GM18499 (cell line): ENCODE measurements around the gene NADSYN1.

Experiments
- ATAC-seq: cut with Tn5 transposase; IDR thresholded peaks from one replicate; pipeline ENCODE4 v1.9.1; 2021; ENCODE audit warnings: moderate number of reproducible peaks; ENCODE audit not compliant: insufficient read depth, unreplicated experiment

Gene NADSYN1

DNA sequence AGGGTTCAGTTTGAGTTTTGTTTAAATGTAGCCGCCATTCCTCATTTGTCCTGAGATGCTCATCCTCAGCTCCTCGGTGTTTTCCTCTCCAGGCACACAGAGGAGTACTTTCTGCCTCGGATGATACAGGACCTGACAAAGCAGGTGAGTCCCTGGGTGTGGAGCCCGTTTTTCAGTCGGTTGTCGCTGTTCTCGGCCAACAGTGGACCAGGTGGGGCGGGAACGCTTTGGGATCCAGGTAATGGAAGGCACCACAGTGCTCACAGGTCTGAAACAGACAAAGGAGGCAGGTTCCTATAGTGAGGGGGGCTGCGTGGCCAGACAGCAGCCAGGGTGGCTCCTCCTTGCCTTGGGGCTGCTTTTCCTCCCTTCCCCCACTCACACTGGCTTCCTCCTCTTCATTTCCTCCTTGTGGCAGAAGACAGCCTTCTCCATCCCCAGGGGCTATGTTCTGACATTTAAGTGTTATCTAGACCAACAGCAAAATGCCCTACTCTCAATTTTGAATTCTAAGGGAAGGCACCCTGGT is 19.4 kb downstream of the NADSYN1 start:
- ATAC-seq, result no peak

DNA sequence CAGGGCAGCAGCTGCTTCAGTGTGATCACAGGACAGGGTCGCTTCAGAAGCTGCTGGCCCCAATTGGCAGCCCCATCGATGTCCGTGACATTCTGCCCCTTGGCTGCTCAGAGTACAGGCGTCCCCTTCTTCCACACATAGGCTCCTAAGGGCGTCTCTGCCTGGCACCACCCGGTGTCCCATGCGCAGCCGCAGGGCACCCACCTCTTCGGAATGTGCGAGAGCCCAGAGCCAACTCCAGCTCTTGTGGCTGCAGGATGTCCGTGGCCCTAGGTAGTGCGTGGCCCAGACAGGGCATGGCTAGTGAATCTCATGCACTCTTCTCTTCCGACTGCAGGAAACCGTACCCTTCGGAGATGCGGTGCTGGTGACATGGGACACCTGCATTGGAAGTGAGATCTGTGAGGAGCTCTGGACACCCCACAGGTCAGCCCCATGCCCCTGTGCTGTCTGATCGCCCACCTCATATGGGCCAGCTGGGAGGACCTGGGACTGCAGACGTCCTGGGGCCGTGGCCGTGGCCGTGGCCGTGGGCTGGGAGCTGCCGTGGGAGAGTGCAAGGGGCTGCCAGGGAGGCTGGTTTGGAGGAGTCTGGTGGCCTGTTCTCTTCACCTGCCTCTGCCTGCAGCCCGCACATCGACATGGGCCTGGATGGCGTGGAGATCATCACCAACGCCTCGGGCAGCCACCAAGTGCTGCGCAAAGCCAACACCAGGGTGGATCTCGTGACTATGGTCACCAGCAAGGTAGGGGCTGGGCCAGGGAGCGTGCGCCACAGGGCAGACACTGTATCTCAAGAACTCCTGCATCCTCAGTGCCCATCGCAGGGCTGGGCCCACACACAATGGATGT is 20.2 kb downstream of the NADSYN1 start:
- no peak for ATAC-seq

DNA sequence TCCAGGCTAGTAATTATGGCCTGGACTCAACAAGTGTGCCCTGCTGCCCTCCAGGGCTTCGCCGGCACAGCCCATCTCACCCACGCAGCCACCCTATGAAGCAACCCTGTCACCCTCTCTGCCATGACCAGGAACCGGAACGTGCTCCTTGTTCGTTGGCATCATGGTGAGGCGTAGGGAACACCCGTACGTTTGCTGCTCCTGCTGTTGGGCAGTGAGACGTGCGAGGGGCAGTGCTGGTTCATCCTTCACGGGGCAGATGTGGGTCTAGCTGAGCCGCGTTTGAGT is 20.7 kb downstream of the NADSYN1 start:
- no peak for ATAC-seq

DNA sequence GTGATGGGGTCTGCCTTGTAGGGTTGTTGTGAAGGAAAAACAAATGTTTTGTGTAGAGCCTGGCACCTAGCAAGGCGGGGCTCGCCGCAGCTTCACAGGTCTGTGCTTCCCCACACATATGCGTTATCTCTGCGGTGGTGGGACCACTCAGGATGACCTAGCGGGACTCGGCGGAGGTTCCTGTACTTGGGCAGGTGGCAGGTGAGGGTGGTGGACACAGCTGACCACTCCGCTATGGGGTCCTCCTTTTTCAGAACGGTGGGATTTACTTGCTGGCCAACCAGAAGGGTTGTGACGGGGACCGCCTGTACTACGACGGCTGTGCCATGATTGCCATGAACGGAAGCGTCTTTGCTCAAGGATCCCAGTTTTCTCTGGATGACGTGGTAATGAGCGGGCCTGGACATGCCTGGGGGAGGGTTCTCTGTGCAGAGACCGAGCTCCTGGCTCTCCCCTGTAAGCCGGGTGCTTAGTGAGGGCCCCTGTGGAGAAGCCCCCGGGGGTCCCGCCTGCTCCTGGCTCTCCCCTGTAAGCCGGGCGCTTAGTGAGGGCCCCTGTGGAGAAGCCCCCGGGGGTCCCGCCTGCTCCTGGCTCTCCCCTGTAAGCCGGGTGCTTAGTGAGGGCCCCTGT is 21.3 kb downstream of the NADSYN1 start:
- no peak for ATAC-seq

DNA sequence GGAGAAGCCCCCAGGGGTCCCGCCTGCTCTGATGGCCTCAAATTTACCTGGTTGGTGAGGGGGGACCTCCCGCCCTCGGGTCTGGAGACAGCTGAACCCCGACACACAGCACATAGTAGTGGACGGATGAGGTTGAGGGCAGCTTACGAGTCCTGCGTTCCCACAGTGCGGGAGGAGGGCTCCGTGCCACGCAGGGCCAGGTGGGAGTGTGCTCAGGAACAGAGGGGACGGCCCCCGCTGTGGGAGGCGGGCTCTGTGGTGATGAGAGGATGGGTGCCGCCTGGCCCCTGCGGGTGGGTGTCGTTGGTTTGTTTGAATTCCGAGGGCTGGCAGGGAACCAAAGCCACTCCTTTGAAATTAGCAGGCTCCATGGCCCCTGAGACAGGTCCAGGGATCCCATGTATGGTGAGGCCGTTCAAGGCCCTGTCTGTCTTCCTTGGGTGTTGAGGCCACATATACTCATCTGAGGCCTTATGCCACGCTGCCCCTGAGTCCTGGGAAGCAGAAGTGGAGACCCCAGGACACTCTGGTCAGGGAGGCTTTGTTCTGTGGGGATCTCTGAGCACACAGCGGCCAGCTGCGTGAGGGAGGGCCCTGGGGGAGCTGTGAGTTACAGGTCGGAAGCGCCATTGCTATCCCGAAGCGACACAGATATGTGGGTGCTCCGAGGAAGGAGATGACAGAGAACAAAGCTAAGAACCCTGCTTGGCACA is 21.9 kb downstream of the NADSYN1 start:
- ATAC-seq, result no peak

DNA sequence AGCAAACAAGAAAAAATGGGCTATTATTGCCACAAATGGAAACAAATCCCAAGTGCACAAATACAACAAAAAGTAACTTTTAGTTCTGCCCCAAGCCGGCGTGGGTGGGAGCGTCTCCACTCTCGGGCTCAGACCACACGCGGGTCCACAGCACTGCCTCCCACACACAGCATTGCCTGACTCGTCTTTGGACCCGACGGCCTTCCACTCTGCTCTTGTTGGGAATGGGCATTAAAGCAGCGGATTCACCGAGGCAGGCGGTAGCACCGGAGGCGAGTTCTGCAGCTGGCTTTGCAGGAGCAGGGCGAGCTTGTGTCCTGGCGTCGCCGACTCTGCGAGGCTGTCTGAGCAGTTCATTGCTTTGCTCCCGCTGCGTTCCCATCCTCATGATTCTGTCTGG is 23.0 kb downstream of the NADSYN1 start:
- ATAC-seq, result no peak

DNA sequence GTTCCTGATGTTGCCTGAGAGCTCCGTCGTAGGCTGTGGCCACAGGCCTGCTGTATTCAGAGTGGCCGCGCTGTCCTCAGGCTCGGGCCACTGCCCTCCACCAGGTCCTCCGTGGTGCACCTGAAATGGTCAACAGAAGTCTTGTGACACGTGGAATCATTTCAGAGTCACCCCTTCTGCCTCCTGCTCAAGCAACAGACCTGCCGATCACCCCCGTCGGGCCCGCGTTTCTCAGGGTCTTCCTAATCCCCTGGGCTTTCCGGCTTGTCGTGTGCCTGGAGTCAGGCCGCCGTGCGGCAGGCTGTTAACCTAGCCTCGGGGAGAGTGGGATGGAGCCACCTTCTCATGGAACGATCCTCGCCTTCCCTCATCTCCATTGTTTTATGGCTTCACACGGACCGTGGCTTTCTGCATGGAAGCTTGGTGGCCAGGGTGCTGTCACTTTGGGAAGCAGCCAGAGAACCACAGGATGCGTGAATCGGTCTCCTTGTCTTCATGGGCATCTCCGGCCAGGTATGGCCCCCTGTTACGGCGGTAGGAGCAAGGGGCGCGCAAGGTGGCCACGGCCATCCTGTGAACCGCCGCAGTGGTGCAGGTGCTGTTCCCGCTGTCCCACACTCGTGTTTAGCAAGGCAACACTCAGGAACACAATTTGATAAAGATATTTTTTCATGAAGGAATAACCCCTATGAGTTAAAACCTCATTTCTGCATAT is 24.1 kb downstream of the NADSYN1 start:
- no peak for ATAC-seq

DNA sequence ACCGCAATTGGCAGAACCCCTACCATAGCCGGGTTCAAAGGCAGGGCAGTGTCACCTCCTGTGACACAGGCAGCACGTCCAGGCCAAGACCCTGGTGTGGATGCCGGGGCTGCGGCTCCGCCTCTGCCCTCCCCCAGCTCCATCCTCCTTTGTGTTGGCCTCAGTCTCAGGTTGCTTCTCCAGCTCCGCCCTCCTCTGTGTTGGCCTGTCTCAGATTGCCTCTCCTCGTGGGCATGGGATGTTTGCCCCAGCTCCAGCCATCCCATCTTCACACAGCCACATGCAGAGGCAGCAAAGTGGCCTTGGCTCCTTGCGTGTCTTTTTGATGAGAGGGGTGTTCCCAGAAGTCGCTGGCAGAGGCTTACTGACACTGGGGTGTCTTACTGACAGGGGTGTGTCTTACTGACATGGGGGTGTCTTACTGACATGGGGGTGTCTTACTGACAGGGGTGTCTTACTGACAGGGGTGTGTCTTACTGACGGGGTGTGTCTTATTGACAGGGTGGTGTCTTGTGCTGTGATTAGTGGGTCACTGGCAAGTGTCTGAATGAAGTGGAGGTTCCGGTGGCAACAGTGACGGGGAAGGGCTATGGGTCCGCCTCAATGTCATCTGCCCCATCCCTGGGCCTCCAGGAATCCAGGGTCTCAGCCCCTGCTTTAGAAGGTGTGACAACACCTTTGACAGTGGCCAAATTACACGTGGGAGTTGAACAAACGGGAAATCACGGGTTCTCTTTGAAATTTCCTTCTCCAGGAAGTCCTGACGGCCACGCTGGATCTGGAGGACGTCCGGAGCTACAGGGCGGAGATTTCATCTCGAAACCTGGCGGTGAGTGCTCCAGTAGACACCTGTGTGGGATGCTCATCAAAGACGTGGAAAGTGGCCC is 24.9 kb downstream of the NADSYN1 start:
- no peak for ATAC-seq

DNA sequence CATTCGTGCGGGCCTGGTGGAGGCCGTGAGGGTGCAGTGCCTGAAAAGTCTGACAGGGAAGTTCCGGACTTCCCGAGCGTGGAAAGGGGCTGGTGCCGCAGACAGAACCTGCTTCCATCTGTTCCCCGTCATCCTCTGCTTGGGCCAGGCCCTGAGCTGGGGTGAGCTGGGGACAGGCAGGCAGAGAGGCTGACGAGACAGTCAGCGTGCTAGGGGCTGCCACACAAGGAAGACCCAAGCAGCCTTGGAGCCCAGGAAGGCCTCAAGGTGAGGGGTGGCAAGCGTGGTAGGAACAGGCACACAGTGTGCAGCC is 25.5 kb downstream of the NADSYN1 start:
- no peak for ATAC-seq

DNA sequence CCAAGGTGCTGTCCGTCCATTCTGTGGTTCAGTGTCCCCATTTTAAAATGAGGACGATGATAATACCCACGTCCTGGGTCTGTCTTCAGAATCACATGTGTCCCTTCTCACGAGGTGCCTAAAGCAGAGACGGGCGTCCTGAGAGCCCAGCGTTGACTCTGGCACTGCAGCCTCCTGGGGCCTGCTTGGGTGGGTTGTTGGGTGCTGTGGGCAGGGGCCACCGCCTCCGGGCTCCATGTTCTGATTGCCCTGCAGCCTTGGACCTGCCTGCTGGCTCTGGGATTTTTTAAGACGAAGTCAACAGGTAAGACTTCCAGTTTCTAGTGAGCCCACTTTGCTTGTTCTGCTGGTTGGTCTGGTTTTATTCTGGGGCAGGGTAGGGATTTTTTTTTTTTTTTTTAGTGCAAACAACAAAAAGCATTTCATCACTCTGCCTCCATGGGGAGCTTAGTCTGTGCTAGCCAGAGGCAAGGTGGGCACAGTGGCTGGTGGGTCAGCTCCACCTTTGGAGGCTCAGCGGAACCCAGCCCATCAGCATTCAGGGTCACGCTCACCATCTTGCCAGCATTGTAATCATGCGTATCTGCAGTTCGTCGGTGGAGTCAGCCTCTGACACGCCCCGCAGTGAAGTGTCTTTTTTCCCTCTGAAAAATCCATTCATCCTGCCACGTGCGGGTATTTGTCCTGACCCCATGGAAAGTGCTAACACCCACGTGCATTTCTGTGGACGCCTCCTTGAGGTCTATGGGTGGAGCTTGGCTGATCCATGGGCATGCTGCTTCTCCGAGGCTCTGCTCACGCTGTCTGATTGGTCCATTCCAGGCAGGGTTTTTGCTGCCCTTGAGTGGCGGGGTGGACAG is 28.3 kb downstream of the NADSYN1 start:
- no peak for ATAC-seq

DNA sequence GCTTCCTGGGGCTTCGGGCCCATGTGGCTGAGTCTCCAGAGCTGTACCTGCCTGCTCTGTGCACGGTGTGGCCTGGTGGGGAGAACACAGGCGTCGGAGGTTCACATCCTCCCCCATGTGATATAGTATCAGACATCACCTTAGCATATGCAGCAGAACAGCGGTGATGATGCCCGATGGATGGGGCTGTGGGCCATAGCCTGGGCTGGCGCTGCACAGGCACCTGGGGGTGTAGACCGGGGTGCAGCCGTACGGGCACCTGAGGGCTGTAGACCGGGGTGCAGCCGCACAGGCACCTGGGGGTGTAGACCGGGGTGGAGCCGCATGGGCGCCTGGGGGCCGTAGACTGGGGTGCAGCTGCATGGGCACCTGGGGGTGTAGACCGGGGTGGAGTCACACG is 29.2 kb downstream of the NADSYN1 start:
- no peak for ATAC-seq

DNA sequence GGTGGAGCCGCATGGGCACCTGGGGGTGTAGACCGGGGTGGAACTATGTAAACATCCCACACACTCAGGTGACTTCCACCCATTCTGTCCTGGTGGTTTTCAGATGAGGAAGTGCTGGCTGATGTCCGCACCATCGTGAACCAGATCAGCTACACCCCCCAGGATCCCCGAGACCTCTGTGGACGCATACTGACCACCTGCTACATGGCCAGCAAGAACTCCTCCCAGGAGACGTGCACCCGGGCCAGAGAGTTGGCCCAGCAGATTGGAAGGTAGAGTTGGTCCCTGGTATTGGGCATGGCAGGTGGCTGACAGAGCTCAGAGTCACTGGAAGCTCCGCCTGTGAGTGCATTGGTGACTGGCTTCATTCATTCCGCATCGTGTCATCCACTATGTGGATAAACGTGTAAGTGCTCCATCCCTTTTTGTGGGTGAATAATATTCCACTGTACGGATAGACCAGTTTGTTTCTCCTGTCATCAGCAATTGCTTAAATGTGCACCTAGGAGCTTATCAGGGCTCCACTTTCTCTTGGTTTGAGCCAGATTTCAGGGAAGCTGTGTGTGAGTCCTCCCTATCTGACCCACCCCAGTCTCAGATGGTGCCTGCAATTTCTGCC is 29.9 kb downstream of the NADSYN1 start:
- no peak for ATAC-seq

DNA sequence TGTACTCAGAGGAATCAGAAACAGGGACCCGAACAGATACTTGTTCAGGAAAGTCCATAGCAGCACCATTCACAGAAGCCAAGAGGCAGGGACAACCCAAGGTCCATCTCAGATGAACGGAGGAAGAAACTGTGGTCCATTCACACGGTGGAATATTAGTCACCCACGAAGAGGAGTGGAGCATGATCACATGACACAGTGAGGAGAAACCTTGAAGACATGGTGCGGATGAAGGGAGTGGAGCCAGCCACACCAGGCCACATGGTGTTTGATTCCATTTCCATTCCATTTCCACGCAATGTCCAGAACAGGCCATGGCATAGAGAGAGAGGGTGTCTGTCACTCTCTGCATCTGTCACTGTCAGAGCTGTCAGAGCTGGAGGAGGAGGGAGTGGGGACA is 30.7 kb downstream of the NADSYN1 start:
- no peak for ATAC-seq

DNA sequence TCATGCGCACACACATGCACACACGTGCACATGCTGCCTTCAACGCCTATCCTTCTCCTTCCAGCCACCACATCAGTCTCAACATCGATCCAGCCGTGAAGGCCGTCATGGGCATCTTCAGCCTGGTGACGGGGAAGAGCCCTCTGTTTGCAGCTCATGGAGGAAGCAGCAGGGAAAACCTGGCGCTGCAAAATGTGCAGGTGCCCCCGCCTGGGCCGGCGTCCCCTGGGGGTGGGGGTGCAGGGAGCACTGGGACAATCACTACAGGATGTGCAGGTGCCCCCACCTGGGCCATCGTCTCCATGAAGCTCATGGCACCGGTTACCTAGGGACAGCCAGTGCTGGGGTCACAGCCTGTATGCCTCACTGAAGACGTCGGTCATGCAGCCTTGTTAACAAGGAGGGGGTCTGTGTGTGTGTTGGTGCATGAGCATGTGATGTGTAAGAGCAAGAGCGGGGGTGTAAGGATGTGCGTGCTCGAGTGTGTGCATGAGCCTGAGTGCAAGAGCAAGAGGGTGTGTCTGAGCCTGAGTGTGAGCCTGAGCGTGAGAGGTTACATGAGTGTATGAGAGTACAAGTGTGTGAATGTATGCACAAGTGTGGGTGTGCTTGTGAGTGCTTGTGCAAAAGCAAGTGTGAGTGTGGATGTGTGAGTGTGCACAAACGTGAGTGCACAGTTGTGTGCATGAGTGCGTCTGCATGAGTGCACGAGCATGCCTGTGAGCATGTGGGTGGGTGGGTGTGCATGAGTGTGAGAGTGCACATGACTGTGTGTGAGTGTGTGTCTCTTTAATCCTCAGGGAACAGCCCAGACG is 31.5 kb downstream of the NADSYN1 start:
- ATAC-seq, result no peak

DNA sequence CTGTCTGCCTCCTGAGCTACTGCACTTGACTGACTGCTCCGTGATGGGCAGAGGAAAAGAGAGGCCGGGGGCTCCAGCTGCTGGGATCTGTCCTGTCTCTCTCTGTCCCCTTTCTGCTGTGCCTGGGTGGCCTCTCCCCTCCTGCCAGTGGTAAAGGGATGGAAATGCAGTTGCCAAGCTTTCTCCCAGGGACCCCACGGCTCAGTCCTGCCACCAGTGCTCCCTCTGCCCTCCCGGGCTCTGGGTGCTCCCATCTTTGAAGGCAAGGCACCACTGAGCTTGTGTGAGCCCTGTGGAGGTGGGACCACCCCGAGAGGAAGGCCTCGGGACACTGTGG is 32.0 kb downstream of the NADSYN1 start:
- no peak for ATAC-seq

DNA sequence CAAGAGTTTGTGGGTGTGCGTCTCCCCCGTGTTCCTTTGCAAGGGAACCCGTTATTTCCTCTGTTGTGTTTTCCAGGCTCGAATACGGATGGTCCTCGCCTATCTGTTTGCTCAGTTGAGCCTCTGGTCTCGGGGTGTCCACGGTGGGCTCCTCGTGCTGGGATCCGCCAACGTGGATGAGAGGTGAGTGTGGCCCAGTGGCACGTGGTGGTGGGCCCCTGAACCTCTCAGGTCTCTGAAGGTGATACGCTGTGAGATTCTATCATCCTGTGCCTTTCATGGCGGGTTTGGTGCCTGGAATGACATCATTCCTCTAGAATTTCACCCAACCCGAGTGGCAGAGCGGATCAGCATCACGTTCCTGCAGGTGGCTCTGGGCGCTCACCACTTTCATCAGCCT is 32.5 kb downstream of the NADSYN1 start:
- ATAC-seq, result no peak

DNA sequence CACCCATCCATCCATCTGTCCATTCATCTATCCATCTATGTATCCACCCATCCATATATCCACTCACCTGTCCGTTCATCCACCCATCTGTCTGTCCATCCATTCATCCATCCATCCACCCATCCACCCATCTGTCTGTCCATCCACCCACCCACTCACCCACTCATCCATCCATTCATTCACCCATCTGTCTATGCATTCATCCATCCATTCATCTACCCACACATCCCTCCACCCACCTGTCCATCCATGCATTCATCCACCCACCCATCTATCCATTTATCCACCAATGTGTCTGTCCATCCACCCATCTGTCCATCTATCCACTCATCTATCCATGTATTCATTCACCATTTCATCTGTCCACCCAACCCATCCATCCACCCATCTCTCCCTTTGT is 33.3 kb downstream of the NADSYN1 start:
- no peak for ATAC-seq

DNA sequence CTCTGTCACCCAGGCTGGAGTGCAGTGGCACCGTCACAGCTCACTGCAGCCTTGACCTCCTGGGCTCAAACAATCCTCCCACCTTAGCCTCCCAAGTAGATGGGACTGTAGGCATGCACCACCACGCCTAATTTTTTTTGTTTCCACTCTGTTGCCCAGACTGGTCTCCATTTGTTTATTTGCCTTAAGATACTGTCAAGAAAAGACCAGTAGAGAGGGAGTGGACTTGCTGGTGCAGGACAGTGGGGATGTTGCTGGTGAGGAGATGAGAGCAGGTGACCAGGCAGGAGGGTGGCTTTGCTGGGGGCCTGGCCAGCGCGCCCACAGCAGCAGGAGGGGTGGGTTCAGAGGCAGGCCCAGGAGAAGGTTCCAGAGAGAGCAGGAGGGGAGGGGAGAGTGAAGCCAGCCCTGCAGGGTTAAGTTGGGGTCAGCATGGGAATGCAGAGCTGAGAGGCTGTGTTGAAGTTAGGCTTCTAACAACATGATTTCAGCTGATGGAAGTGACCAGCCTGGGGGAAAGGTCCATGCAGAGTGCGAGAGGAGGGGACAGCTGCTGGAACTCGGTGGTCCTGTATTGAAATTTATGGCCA is 35.8 kb downstream of the NADSYN1 start:
- no peak for ATAC-seq
